ENCODE results near the gene VPS25.

The VPS25 gene

DNA sequence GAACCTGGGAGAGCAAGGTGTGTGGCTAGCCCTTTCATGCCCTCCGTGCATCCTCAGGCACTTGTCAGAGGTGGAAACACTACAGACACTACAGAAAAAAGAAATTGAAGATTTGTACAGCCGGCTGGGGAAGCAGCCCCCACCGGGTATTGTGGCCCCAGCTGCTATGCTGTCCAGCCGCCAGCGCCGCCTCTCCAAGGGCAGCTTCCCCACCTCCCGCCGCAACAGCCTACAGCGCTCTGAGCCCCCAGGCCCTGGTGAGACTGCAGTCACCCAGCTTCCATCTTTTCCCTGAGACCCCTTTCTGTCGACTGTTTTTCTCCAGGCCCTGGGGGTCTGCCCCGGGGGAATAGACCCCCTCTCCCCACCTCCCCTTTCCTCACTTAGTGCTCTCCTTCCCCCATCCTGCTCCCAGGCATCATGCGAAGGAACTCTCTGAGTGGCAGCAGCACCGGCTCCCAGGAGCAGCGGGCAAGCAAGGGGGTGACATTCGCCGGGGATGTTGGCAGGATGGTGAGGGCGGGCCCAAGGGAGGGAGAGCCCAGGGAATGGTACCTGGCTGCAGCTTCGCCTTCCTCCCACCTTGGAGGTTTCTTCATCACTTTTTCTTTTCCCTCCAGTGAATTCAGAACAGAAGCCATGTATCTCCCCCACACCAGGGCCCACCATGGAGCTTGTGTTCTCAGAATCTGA is 23.0 kb downstream of the VPS25 start:
- DNase-seq = no peak

GRCh38 chr17:42797067-42798007 is 24.1 kb downstream of the VPS25 start:
- no peak for DNase-seq

DNA sequence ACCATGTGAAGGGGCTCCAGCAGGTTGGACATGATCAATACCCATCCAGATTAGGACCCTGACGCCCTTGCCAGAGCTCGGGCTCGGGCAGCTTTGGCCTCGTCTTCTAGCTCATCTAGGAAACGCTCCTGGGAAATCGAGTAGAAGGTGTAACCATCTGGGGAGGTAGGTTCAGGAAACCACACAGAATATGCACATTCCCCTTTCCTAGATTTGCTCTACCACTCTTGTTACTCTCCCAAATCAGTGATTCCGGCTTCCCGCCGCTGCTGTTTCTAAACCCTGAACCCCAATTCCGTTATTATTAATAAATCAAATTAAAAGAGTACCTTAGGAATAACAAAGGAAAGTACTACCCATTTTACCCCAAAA is 24.7 kb downstream of the VPS25 start:
- no peak for DNase-seq

DNA sequence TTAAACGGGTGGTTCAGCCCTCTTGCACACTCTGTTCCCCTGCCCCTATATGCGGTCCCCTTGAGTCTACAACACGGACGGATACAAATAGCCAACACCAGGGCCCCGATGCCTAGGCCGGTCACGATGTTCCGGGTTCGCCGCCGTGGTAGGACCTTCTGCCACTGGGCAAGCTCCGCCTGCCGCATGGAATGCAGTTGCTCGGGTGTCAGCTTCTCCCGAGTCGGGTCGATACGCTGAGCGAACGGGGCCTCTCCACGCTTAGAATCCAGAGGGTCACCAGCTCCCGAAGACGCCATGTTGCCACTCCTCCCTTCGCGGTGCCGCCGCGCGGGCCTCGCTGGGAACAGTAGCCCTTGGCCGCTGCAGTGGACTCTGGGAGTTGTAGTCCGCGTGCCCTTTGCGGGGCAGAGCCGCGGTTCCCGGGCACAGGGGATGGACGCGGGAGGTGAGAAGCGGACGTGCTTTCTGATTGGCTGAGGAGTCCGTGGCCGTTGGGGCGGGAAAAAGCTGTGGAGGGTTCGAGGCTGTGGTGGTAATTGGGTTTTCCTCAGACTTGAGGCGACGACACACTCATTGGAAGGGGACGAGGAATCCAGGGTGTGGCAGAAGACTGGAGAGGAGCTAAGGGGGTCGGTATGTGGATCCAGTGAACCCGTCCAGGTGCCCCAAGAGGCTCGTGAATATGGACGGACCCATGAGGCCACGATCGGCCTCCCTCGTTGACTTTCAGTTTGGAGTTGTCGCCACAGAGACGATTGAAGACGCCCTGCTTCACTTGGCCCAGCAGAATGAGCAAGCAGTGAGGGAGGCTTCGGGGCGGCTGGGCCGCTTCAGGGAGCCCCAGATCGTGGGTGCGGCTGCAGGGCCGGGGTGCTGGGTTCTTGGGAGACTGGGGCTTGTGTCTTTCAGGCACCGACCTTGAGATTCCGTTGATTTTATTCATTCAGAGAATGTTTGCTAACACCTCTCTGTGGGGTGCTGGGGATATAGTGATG is 25.4 kb downstream of the VPS25 start, which contains the start of the genes CNTD1 and COA3:
TSS of gene CNTD1 (plus strand) at position 479 of the 998 bp plus-strand sequence. CDS start at position 686, 207 bp downstream.
TSS of gene COA3 (minus strand) at position 322 of the 998 bp plus-strand sequence. CDS start at position 299, 23 bp downstream.
- peak; percentile 72 to 85 for DNase-seq

DNA sequence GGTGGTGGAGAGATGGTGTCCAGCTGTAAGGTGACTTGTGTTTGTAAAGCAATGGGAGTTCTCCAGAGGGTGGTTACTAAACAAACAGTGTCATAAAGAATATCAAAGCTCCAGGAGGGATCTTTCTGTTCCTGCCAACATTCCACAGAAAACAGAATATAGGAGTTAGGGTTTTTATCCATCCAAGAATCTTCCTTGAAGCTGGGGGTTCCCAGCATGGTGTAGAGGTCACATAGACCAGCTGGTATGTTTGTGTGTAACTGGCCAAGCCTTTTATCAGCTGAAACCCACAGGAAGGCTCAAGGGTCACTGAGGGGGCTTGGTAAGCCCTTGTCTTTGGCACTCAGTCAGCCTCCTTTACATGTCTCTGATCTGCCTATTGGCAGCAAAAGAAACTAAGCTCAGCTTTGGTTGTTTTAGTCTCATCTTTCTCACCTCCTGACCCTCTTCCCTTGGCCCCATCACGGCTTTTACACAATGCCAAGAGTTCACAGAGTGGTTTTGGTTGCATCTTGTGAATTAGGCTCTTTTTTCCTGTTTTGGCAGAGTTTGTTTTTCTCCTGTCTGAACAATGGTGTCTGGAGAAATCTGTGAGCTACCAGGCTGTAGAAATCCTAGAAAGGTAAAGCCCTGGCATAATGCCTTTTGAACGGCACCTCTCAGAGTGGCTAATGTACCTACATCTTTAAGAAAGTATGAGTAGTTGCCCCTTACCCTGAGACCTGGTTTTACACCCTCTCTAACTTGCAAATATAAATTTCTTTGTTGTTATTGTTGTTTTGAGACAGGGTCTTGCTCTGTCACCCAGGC is 30.0 kb downstream of the VPS25 start:
- DNase-seq = no peak

DNA sequence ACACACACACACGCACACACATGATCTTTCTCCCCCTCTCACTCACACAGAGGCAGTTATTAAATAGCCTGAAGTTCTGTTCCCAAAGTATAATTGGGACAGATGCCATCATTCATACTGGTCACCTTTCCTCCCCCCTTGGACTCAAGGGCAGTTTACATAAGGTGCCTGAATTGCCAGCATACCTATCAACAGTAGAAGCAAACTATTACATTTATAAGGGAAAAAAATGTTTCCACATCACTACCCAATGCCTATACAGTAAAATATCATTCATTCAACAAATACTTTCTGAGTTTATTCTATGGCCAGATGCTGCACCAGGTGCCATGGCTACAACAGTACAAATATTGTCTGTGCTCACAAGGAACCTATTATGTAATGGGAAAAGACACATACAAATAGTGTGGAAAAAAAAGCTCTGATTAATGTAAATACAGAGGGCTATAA is 31.7 kb downstream of the VPS25 start:
- DNase-seq = no peak

GRCh38 chr17:42806249-42806648 is 33.0 kb downstream of the VPS25 start:
- DNase-seq = no peak

- DNase-seq = no peak
Observed at GRCh38 chr17:42809250-42809649, 36.0 kb downstream of the VPS25 start.

GRCh38 chr17:42814633-42815399 is 41.6 kb downstream of the VPS25 start:
- no peak for DNase-seq

GRCh38 chr17:42817866-42818265 is 44.6 kb downstream of the VPS25 start:
- DNase-seq = no peak

DNA sequence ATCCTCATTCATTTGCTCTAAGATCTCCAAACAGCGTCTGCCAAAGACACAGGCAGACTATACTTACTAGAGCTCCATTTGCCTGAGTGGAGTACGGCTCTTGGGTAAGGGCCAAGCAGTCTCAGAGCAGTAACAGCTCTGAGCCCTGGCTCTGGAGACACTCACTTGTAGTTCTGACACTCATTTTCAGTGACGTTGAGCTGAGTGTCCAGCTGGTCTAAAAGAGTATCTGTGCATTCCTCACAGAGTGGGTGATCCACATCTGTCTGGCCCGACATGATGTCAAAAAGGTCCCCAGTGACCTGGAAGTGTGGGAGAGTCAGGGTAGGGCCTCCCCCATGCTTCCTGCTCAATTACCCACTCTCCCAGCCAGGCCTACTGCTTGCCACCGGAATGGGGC is 45.1 kb downstream of the VPS25 start:
- DNase-seq = no peak

- DNase-seq = peak; percentile 6 to 25
Observed at GRCh38 chr17:42819939-42820535, 46.8 kb downstream of the VPS25 start.

- DNase-seq = no peak
Observed at GRCh38 chr17:42821176-42821575, 47.9 kb downstream of the VPS25 start.

- DNase-seq = no peak
Observed at GRCh38 chr17:42827472-42827871, 54.2 kb downstream of the VPS25 start.

All from NCI-H446 (cell line).